GM18951 (cell line): ENCODE results near the gene OR5K2.

Experiments
- POLR2A ChIP-seq: IDR thresholded peaks from 4 replicates; pipeline ENCODE4 v1.6.1; 2011; ENCODE audit warnings: mild to moderate bottlenecking; ENCODE audit not compliant: insufficient read length, insufficient read depth; ENCODE audit errors: extremely low read depth
- in situ Hi-C: fragments of 300-500 bp; cut with MboI; formaldehyde crosslinking; loops from one replicate; pipeline ENCODE4 v1.12.0; 2022; ENCODE audit warnings: low sequenced_read_pairs, mixed read lengths, inconsistent platforms; ENCODE audit not compliant: unreplicated experiment

The OR5K2 gene

GRCh38 chr3:98504539-98504938, 7.1 kb downstream of the OR5K2 start:
- no peak for TF ChIP-seq POLR2A

GRCh38 chr3:98508582-98508981, 11.1 kb downstream of the OR5K2 start:
- no peak for TF ChIP-seq POLR2A
- in situ Hi-C loops = no loop called here

More at GRCh38 chr3:98504539-98504938, 7.1 kb downstream of the OR5K2 start:
- in situ Hi-C loops = no loop called here

GRCh38 chr3:98512576-98512975, 15.1 kb downstream of the OR5K2 start:
- TF ChIP-seq POLR2A = no peak
- in situ Hi-C loops = no loop called here

GRCh38 chr3:98513091-98513511, 15.6 kb downstream of the OR5K2 start:
- no peak for TF ChIP-seq POLR2A
- in situ Hi-C loops = no loop called here

- no peak for TF ChIP-seq POLR2A
- in situ Hi-C loops = no loop called here
These were observed 16.3 kb downstream of the OR5K2 start for GRCh38 chr3:98513736-98514135.

- in situ Hi-C loops = no loop called here
- no peak for TF ChIP-seq POLR2A
These were observed 17.5 kb downstream of the OR5K2 start for GRCh38 chr3:98514948-98515347.

GRCh38 chr3:98518816-98519215, 21.3 kb downstream of the OR5K2 start:
- in situ Hi-C loops = no loop called here
- TF ChIP-seq POLR2A = no peak

GRCh38 chr3:98519351-98519750, 21.9 kb downstream of the OR5K2 start:
- TF ChIP-seq POLR2A = no peak
- in situ Hi-C loops = no loop called here

GRCh38 chr3:98521897-98522543, 24.5 kb downstream of the OR5K2 start:
- in situ Hi-C loops = no loop called here
- TF ChIP-seq POLR2A = no peak

GRCh38 chr3:98522544-98523281, 25.2 kb downstream of the OR5K2 start, which contains the start of gene CLDND1:
TSS of gene CLDND1 (minus strand) at chr3:98522902. CDS start at chr3:98521424, 1,478 bp downstream.
- TF ChIP-seq POLR2A = peak; percentile 85
- in situ Hi-C loops = no loop called here

GRCh38 chr3:98525494-98525893, 28.0 kb downstream of the OR5K2 start:
- in situ Hi-C loops = no loop called here
- peak; percentile 38 for TF ChIP-seq POLR2A

GRCh38 chr3:98528474-98529346, 31.2 kb downstream of the OR5K2 start:
- no peak for TF ChIP-seq POLR2A
- in situ Hi-C loops = no loop called here

- TF ChIP-seq POLR2A = peak; percentile 22
- in situ Hi-C loops = no loop called here
These were observed 32.5 kb downstream of the OR5K2 start for GRCh38 chr3:98529856-98530459.
